Left cardiac atrium (tissue), 4 donors: ENCODE measurements around the gene SEC14L5. TPM values are rescaled to one million over a fixed set of nuclear protein-coding genes. Genes with fewer than 3 reads are reported as not detected.
"Not testable (repeated sequence)": the region's sequence is repeated elsewhere in the genome, so short reads cannot be mapped to it uniquely, and the experiment has no call there.

ENCODE experiments used
- ATAC-seq, 2 donors: fragments of 200-7000 bp; cut with Tn5 transposase; one replicate each; pipeline ENCODE4 v1.9.1; 2020; ENCODE audit warnings: mild to moderate bottlenecking in 2 of 2, moderate library complexity in 2 of 2
- DNase-seq: peaks from one replicate; pipeline ENCODE4 v3.0.0-alpha.2; 2020
- intact Hi-C, 2 donors: fragments of 100-400 bp; cut with DNase I; formaldehyde crosslinking; loops; one replicate each; pipeline versions ENCODE4 v1.14.1 to v1.15.1; 2022 to 2023
- total RNA-seq, 2 donors: library from RNA; stranded (reverse); fragmentation: NEBNext Ultra II Directional; extraction: Animal tissue kit (Norgen Biotek cat#: 25700); gene quantifications; one replicate each; pipeline ENCODE4 v1.2.1, GENCODE V29; 2021
- donor health status: DM: no; HTN: yes; CAD: no.
- donor health status: DM: no; HTN: yes; CAD: no; lungs with severe emphysema.
- donor health status: DM: yes; HTN: yes; CAD: no.
- donor health status: Dilated cardiomyopathy.

Gene SEC14L5
- total RNA-seq, 2 donors from 2014 or later: 0.58 to 2.3 TPM

- intact Hi-C loops: no loop called here
These were observed 11.2 kb upstream of the SEC14L5 start for GRCh38 chr16:4946917-4947316.

GRCh38 chr16:4947722-4948503, 10.2 kb upstream of the SEC14L5 start:
- DNase-seq (no peak), ATAC-seq (no peak)
- intact Hi-C loops: no loop called here

More at GRCh38 chr16:4946917-4947316, 11.2 kb upstream of the SEC14L5 start:
- no peak for DNase-seq
- ATAC-seq: no peak

- no peak for ATAC-seq
- intact Hi-C loops: no loop called here
- DNase-seq: no peak
These were observed 9.0 kb upstream of the SEC14L5 start for GRCh38 chr16:4948903-4949766.

- ATAC-seq: no peak
- DNase-seq: no peak
- intact Hi-C loops: loop anchor here in 1 of 2 donors (10.0 kb wide), 2 partner anchors 95 to 595 kb away; partner anchors contain the start of gene PAM16
These were observed 8.1 kb upstream of the SEC14L5 start for GRCh38 chr16:4949986-4950385.

- intact Hi-C loops: loop anchor here in 1 of 2 donors (10.0 kb wide), 2 partner anchors 97 to 597 kb away; partner anchors contain the start of gene PAM16
- not testable (repeated sequence) for DNase-seq, ATAC-seq
These were observed 6.5 kb upstream of the SEC14L5 start for GRCh38 chr16:4951583-4951982.

- intact Hi-C loops: loop anchor here in 1 of 2 donors (10.0 kb wide), 2 partner anchors 100 to 600 kb away; partner anchors contain the start of gene PAM16
- no peak for DNase-seq
- ATAC-seq: no peak
These were observed 3.4 kb upstream of the SEC14L5 start for GRCh38 chr16:4954714-4955113.

GRCh38 chr16:4957420-4957719, 760 bp upstream of the SEC14L5 start:
- no peak for DNase-seq
- intact Hi-C loops: loop anchor here in 1 of 2 donors (2.0 to 10.0 kb wide), 3 partner anchors 103 to 603 kb away; partner anchors contain the start of gene PAM16
- no peak for ATAC-seq

GRCh38 chr16:4958510-4959438, 644 bp downstream of the SEC14L5 start:
- intact Hi-C loops: loop anchor here in 1 of 2 donors (10.0 kb wide), 2 partner anchors 104 to 604 kb away; partner anchors contain the start of gene PAM16
- ATAC-seq: no peak
- DNase-seq: no peak

GRCh38 chr16:4960579-4960978, 2.4 kb downstream of the SEC14L5 start:
- ATAC-seq: no peak
- DNase-seq: no peak
- intact Hi-C loops: loop anchor here in 1 of 2 donors (10.0 kb wide), 1 partner anchor 64 kb away; no protein-coding TSS in a partner anchor

GRCh38 chr16:4962716-4963115, 4.6 kb downstream of the SEC14L5 start:
- no peak for DNase-seq
- no peak for ATAC-seq
- intact Hi-C loops: loop anchor here in 1 of 2 donors (10.0 kb wide), 1 partner anchor 62 kb away; no protein-coding TSS in a partner anchor

- not testable (repeated sequence) for DNase-seq, ATAC-seq
- intact Hi-C loops: loop anchor here in 1 of 2 donors (10.0 kb wide), 1 partner anchor 61 kb away; no protein-coding TSS in a partner anchor
These were observed 5.4 kb downstream of the SEC14L5 start for GRCh38 chr16:4963527-4963926.

GRCh38 chr16:4966736-4967453, 8.8 kb downstream of the SEC14L5 start:
- intact Hi-C loops: loop anchor here in 1 of 2 donors (10.0 kb wide), 1 partner anchor 58 kb away; no protein-coding TSS in a partner anchor
- DNase-seq: no peak
- no peak for ATAC-seq

GRCh38 chr16:4968278-4968677, 10.1 kb downstream of the SEC14L5 start:
- intact Hi-C loops: loop anchor here in 1 of 2 donors (10.0 kb wide), 1 partner anchor 57 kb away; no protein-coding TSS in a partner anchor
- DNase-seq: not testable (repeated sequence)

GRCh38 chr16:4968879-4969483, 10.9 kb downstream of the SEC14L5 start:
- intact Hi-C loops: loop anchor here in 1 of 2 donors (10.0 kb wide), 1 partner anchor 56 kb away; no protein-coding TSS in a partner anchor
- ATAC-seq (no peak), DNase-seq (no peak)

More at GRCh38 chr16:4968278-4968677, 10.1 kb downstream of the SEC14L5 start:
- ATAC-seq: not testable (repeated sequence)

- DNase-seq: no peak
- intact Hi-C loops: no loop called here
These were observed 11.9 kb downstream of the SEC14L5 start for GRCh38 chr16:4970010-4970409.

GRCh38 chr16:4972938-4973587, 14.9 kb downstream of the SEC14L5 start:
- ATAC-seq: no peak
- no peak for DNase-seq
- intact Hi-C loops: no loop called here

More at GRCh38 chr16:4970010-4970409, 11.9 kb downstream of the SEC14L5 start:
- no peak for ATAC-seq

- no peak for DNase-seq
These were observed 17.9 kb downstream of the SEC14L5 start for GRCh38 chr16:4976079-4976478.

More at GRCh38 chr16:4976079-4976478, 17.9 kb downstream of the SEC14L5 start:
- no peak for ATAC-seq
- intact Hi-C loops: no loop called here
